ENCODE results near the gene LDLRAD2.

DNA sequence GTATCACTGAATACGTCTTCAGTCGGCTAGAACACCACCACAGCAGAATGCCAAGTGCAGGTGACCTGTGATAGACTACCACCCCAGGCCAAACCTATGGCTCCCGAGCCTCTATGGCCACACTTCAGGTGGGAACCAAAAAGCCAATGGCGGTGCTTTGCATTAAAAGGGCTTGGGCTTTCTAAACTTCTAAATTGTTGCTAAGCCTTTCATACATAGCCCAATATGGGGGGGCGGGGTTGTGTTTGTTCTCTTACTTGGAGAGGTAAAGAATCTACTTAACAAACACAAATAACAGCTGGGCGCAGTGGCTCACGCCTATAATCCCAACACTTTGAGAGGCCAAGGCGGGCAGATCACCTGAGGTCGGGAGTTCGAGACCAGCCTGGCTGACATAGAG is 48.8 kb upstream of the LDLRAD2 start:
- TF ChIP-seq, protein P1, sequence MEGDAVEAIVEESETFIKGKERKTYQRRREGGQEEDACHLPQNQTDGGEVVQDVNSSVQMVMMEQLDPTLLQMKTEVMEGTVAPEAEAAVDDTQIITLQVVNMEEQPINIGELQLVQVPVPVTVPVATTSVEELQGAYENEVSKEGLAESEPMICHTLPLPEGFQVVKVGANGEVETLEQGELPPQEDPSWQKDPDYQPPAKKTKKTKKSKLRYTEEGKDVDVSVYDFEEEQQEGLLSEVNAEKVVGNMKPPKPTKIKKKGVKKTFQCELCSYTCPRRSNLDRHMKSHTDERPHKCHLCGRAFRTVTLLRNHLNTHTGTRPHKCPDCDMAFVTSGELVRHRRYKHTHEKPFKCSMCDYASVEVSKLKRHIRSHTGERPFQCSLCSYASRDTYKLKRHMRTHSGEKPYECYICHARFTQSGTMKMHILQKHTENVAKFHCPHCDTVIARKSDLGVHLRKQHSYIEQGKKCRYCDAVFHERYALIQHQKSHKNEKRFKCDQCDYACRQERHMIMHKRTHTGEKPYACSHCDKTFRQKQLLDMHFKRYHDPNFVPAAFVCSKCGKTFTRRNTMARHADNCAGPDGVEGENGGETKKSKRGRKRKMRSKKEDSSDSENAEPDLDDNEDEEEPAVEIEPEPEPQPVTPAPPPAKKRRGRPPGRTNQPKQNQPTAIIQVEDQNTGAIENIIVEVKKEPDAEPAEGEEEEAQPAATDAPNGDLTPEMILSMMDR (IDR thresholded peaks at IDR 0.05), result no peak
- no peak for TF ChIP-seq POLR2A (IDR thresholded peaks at IDR 0.05)

All from thyroid gland (tissue), 4 donors.